Lung (tissue), 12 donors: ENCODE data around the gene MAL. TPM values are rescaled to one million over a fixed set of nuclear protein-coding genes. Genes with fewer than 3 reads are reported as not detected.

Source experiments
- ATAC-seq: fragments of 200-7000 bp; cut with Tn5 transposase; one replicate; pipeline ENCODE4 v1.9.1; 2020; ENCODE audit warnings: moderate number of reproducible peaks; ENCODE audit not compliant: insufficient read depth, low FRiP score
- DNase-seq, 3 donors: peaks; one replicate each; pipeline ENCODE4 v3.0.0-alpha.2; 2013 to 2017
- H3K27ac ChIP-seq, 2 donors: one replicate each; pipeline ENCODE4 v1.5.1; 2013; ENCODE audit warnings: mild to moderate bottlenecking in 2 of 2, moderate library complexity in 2 of 2, control low read depth in 1 of 2, inconsistent platforms in 1 of 2, low read depth in 1 of 2, low read length in 1 of 2
- H3K27me3 ChIP-seq, 3 donors: one replicate each; pipeline ENCODE4 v1.5.1; 2013; ENCODE audit warnings: low read length in 2 of 3; ENCODE audit not compliant: control insufficient read depth in 3 of 3, insufficient read depth in 3 of 3
- H3K36me3 ChIP-seq, 4 donors: one replicate each; pipeline ENCODE4 v1.5.1; 2013; ENCODE audit warnings: low read length in 4 of 4, mild to moderate bottlenecking in 1 of 4, moderate library complexity in 1 of 4; ENCODE audit not compliant: control insufficient read depth in 4 of 4, insufficient read depth in 4 of 4
- H3K4me1 ChIP-seq, 5 donors: one replicate each; pipeline ENCODE4 v1.5.1; 2013; ENCODE audit warnings: low read length in 5 of 5, mild to moderate bottlenecking in 2 of 5, moderate library complexity in 1 of 5; ENCODE audit not compliant: control insufficient read depth in 5 of 5, insufficient read depth in 5 of 5
- H3K4me3 ChIP-seq: one replicate; pipeline ENCODE4 v1.5.1; 2013; ENCODE audit warnings: mild to moderate bottlenecking, control low read depth, moderate library complexity
- H3K9ac ChIP-seq, 2 donors: one replicate each; pipeline ENCODE4 v1.5.1; 2013; ENCODE audit warnings: low read length in 2 of 2, control low read depth in 1 of 2; ENCODE audit not compliant: insufficient read depth in 1 of 2
- H3K9me3 ChIP-seq, 4 donors: one replicate each; pipeline ENCODE4 v1.5.1; 2013; ENCODE audit warnings: low read length in 3 of 4, mild to moderate bottlenecking in 1 of 4, moderate library complexity in 1 of 4; ENCODE audit not compliant: control insufficient read depth in 4 of 4, insufficient read depth in 3 of 4
- CTCF ChIP-seq: IDR thresholded peaks from 2 replicates; pipeline ENCODE4 v1.5.1; 2012; ENCODE audit warnings: mild to moderate bottlenecking; ENCODE audit errors: control extremely low read depth, extremely low read depth
- WGBS, 2 donors: extraction: QIAGEN DNeasy Blood & Tissue Kit; methylation state at CpG; one replicate each; pipeline ENCODE4 v1.1.7; 2013; 5-methylcytosine and 5-hydroxymethylcytosine counted together
- polyA plus RNA-seq, 2 donors: library from polyadenylated mRNA; stranded (reverse); fragments of 200-250 nt; gene quantifications; one replicate each; pipeline ENCODE4 v1.2.1, GENCODE V29; 2013
- total RNA-seq, 2 donors: library from RNA; depleted of rRNA in 1 of 2; stranded (reverse); fragments of >200 nt in 1 of 2; gene quantifications; one replicate each; pipeline ENCODE4 v1.2.1, GENCODE V29; 2014 to 2021
- donor health status: control.
- donor health status: control.
- donor health status: Bipolar disorder and iron deficiency.
- donor health status: healthy.
- donor health status: DM: yes; HTN: yes; CAD: no.

Gene MAL
- total and polyA plus RNA-seq, 4 donors: 1.3 to 19.0 (median 10.5) TPM

GRCh38 chr2:95046371-95047112 is 21.0 kb downstream of the MAL start:
- H3K9ac ChIP-seq: no peak overlapping the region
- DNase-seq (no peak), ATAC-seq (no peak)
- no peak overlapping the region for H3K4me3 ChIP-seq
- H3K9me3 ChIP-seq: no peaks in the 10 kb centered on the region
- TF ChIP-seq CTCF: no peak
- 94% methylated on average over 13 of the region's 13 CpGs for WGBS, 2 donors
- H3K4me1 ChIP-seq: peaks cover 0 to 36% (median 19%) of the 10 kb centered on the region in 5 donors
- no peak overlapping the region for H3K27ac ChIP-seq
- H3K36me3 ChIP-seq: no peaks in the 10 kb centered on the region
- H3K27me3 ChIP-seq: no peaks in the 10 kb centered on the region

GRCh38 chr2:95047629-95048510 is 22.4 kb downstream of the MAL start:
- Histone ChIP-seq H3K9me3 (peaks cover 0 to 2% (median 0%) of the 10 kb centered on the region in 4 donors), H3K4me1 (peaks cover 0 to 30% (median 18%) of the 10 kb centered on the region in 5 donors), H3K4me3 (no peak overlapping the region), H3K27ac (no peak overlapping the region), H3K9ac (no peak overlapping the region), H3K27me3 (no peaks in the 10 kb centered on the region), H3K36me3 (no peaks in the 10 kb centered on the region)
- DNase-seq: no peak
- no peak for ATAC-seq
- WGBS, 2 donors: 81% methylated on average over 17 of the region's 17 CpGs
- TF ChIP-seq CTCF: no peak

GRCh38 chr2:95048825-95049682 is 23.5 kb downstream of the MAL start:
- ATAC-seq (no peak), DNase-seq (peak in 2 of 3 donors; percentile 32 to 38)
- Histone ChIP-seq H3K36me3 (no peaks in the 10 kb centered on the region), H3K27ac (no peak overlapping the region), H3K4me3 (no peak overlapping the region), H3K4me1 (peaks cover 0 to 19% (median 10%) of the 10 kb centered on the region in 5 donors), H3K9me3 (peaks cover 0 to 2% (median 0%) of the 10 kb centered on the region in 4 donors), H3K27me3 (no peaks in the 10 kb centered on the region), H3K9ac (peak overlapping the region in 1 of 2 donors; percentile 4)
- WGBS, 2 donors: 75 to 87% methylated on average over 15 of the region's 15 CpGs
- TF ChIP-seq CTCF: no peak
